CD4-positive, alpha-beta T cell (primary cell): ENCODE data around the gene RASGRF2. TPM values are rescaled to one million over a fixed set of nuclear protein-coding genes. Genes with fewer than 3 reads are reported as not detected.

Source experiments
- ATAC-seq: fragments of 200-7000 bp; cut with Tn5 transposase; one replicate; pipeline ENCODE4 v1.10.0; 2022; ENCODE audit warnings: mild to moderate bottlenecking; ENCODE audit not compliant: poor library complexity
- CTCF ChIA-PET: fragments of 350-600 bp; sonication (Branson Sonifier 250); formaldehyde crosslinking; loops from one replicate; lab custom pipeline; 2021; ENCODE audit warnings: antibody characterized with exemption, inconsistent platforms; lab: Charles Lee
- POLR2A ChIA-PET: fragments of 350-600 bp; sonication (Branson Sonifier 250); formaldehyde crosslinking; loops from one replicate; lab custom pipeline; 2021; ENCODE audit warnings: antibody characterized with exemption, inconsistent platforms; lab: Charles Lee
- DNase-seq, 14 experiments: peaks; one replicate each; pipeline ENCODE4 v3.0.0-alpha.2; 2013 to 2020; ENCODE audit warnings: mixed read lengths in 2 of 14
- H3K27ac ChIP-seq, 2 donors: one replicate each; pipeline versions ENCODE4 v1.5.1 to v1.7.0; 2013; ENCODE audit warnings: low read length in 2 of 2, low read depth in 1 of 2, mild to moderate bottlenecking in 1 of 2
- H3K27me3 ChIP-seq, 2 experiments: 1 replicate in 1 of 2; 2 replicates in 1 of 2; pipeline versions ENCODE4 v1.6.1 to v1.7.0; 2013; ENCODE audit warnings: low read length in 2 of 2, control low read depth in 1 of 2, mild to moderate bottlenecking in 1 of 2, moderate library complexity in 1 of 2; ENCODE audit not compliant: insufficient read depth in 2 of 2, control insufficient read depth in 1 of 2
- H3K36me3 ChIP-seq: one replicate; pipeline ENCODE4 v1.6.1; 2013; ENCODE audit warnings: low read length, control low read depth; ENCODE audit not compliant: insufficient read depth
- H3K4me1 ChIP-seq: one replicate; pipeline ENCODE4 v1.6.1; 2013; ENCODE audit warnings: low read length, control low read depth; ENCODE audit not compliant: insufficient read depth
- H3K4me3 ChIP-seq: one replicate; pipeline ENCODE4 v1.5.1; 2013; ENCODE audit warnings: mild to moderate bottlenecking, low read length, moderate library complexity
- H3K9me3 ChIP-seq, 2 experiments: 1 replicate in 1 of 2; 2 replicates in 1 of 2; pipeline versions ENCODE4 v1.6.1 to v1.7.0; 2013; ENCODE audit warnings: low read length in 2 of 2, mild to moderate bottlenecking in 2 of 2, control low read depth in 1 of 2, moderate library complexity in 1 of 2; ENCODE audit not compliant: control insufficient read depth in 1 of 2, insufficient read depth in 1 of 2
- H3K27ac Mint-ChIP-seq: one replicate; pipeline ENCODE4 v1.8.0; 2020; ENCODE audit warnings: mixed read lengths
- H3K27me3 Mint-ChIP-seq: one replicate; pipeline ENCODE4 v1.8.0; 2021; ENCODE audit warnings: mixed read lengths
- H3K36me3 Mint-ChIP-seq: one replicate; pipeline ENCODE4 v1.8.0; 2021; ENCODE audit warnings: low read depth, mixed read lengths
- H3K4me1 Mint-ChIP-seq: one replicate; pipeline ENCODE4 v1.8.0; 2021; ENCODE audit warnings: low read depth, mixed read lengths
- H3K4me3 Mint-ChIP-seq: one replicate; pipeline ENCODE4 v1.8.0; 2020; ENCODE audit warnings: mild to moderate bottlenecking, mixed read lengths
- H3K9me3 Mint-ChIP-seq: one replicate; pipeline ENCODE4 v1.8.0; 2020; ENCODE audit warnings: mixed read lengths
- CTCF ChIP-seq: fragments of 200-600 bp; IDR thresholded peaks from one replicate; pipeline ENCODE4 v1.8.0; 2022; ENCODE audit warnings: antibody characterized with exemption, mild to moderate bottlenecking
- intact Hi-C, 2 experiments: fragments of 100-400 bp; cut with DNase I in 1 of 2; cut with micrococcal nuclease in 1 of 2; formaldehyde crosslinking; loops; one replicate each; pipeline versions ENCODE4 v1.15.1 to v1.9.0; 2023 to 2025; cut with DNase I, micrococcal nuclease
- total RNA-seq, 174 experiments: library from RNA in 2 of 174; stranded (reverse) in 2 of 174; gene quantifications; one replicate each; pipeline ENCODE4 v1.2.3 and lab custom pipeline; 2021 to 2026

RASGRF2 gene
- total RNA-seq, 2 experiments from 2014 or later, result 21.9 to 24.9 TPM

- Histone ChIP-seq H3K4me3 (no peak overlapping the region), H3K27ac (no peak overlapping the region), H3K4me1 (no peaks in the 10 kb centered on the region), H3K36me3 (peaks cover 68% of the 10 kb centered on the region), H3K27me3 (no peaks in the 10 kb centered on the region), H3K9me3 (no peaks in the 10 kb centered on the region)
- H3K27ac Mint-ChIP-seq, result no peak overlapping the region
- peaks cover 91% of the 10 kb centered on the region for H3K36me3 Mint-ChIP-seq
- H3K4me3 Mint-ChIP-seq, result no peak overlapping the region
- CTCF ChIA-PET, result no interaction called here
- H3K27me3 Mint-ChIP-seq, result no peaks in the 10 kb centered on the region
- H3K4me1 Mint-ChIP-seq, result peaks cover 22% of the 10 kb centered on the region
- POLR2A ChIA-PET, result no interaction called here
- DNase-seq (no peak), ATAC-seq (no peak)
- TF ChIP-seq CTCF, result no peak
- intact Hi-C loops, result no loop called here
- no peaks in the 10 kb centered on the region for H3K9me3 Mint-ChIP-seq
Measured at GRCh38 chr5:81125959-81126358, 165.8 kb downstream of the RASGRF2 start.

DNA sequence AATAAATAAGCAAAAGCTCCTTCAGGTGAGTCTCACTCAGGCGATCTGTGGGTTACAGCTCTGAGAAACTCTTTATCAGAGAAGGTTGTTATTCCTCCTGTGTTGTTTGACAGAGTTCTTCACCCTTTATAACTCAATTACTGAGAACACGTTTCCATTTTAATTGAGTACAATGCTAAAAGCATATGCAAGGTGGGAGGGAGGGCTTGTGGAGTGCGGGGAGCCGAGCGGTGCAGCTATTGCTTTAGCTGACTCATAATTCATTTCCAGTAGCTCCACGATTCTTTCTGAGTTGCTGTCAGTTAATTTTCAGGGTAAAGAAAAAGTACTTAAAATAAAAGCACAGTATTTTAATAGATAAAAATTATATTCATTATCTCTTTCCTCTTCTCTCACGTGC is 168.3 kb downstream of the RASGRF2 start:
- Mint-ChIP-seq H3K4me3 (no peak overlapping the region), H3K27ac (no peak overlapping the region), H3K4me1 (peaks cover 4% of the 10 kb centered on the region), H3K36me3 (peaks cover 84% of the 10 kb centered on the region), H3K27me3 (no peaks in the 10 kb centered on the region), H3K9me3 (no peaks in the 10 kb centered on the region)
- Histone ChIP-seq H3K4me3 (no peak overlapping the region), H3K9me3 (no peaks in the 10 kb centered on the region), H3K27me3 (no peaks in the 10 kb centered on the region), H3K36me3 (peaks cover 61% of the 10 kb centered on the region), H3K27ac (no peak overlapping the region), H3K4me1 (no peaks in the 10 kb centered on the region)
- no peak for ATAC-seq
- no peak for DNase-seq
- CTCF ChIA-PET, result interaction anchor here (1.2 kb wide), 1 partner anchor 20 kb away, joined by 3 read pairs; no protein-coding TSS in a partner anchor
- intact Hi-C loops, result no loop called here
- no peak for TF ChIP-seq CTCF
- POLR2A ChIA-PET, result no interaction called here

DNA sequence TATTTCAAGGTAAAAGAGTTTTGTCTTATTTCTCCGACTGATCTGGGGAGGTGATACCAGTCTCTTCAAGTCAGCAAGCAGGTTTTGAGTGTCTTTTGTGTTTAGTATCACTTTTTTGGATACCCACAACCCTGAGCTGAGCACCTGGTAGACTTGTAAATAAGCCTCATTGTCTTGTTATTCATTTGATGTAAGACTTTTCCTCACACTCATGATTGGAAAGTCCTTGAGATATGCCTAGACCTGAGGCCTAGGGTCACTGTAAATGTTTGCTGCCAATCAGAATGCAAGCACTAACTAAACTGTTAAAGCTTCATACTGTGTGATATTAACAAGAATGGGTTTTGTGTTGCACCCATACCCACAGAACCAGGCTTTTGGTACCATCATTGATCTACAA is 172.2 kb downstream of the RASGRF2 start:
- POLR2A ChIA-PET, result no interaction called here
- H3K4me3 Mint-ChIP-seq, result no peak overlapping the region
- H3K4me1 Mint-ChIP-seq, result peaks cover 4% of the 10 kb centered on the region
- intact Hi-C loops, result no loop called here
- Histone ChIP-seq H3K36me3 (peaks cover 24% of the 10 kb centered on the region), H3K27ac (no peak overlapping the region), H3K4me3 (no peak overlapping the region), H3K9me3 (no peaks in the 10 kb centered on the region), H3K27me3 (no peaks in the 10 kb centered on the region), H3K4me1 (no peaks in the 10 kb centered on the region)
- no peaks in the 10 kb centered on the region for H3K27me3 Mint-ChIP-seq
- no peak for DNase-seq
- CTCF ChIA-PET, result no interaction called here
- ATAC-seq, result no peak
- peaks cover 88% of the 10 kb centered on the region for H3K36me3 Mint-ChIP-seq
- no peak for TF ChIP-seq CTCF
- H3K27ac Mint-ChIP-seq, result no peak overlapping the region
- no peaks in the 10 kb centered on the region for H3K9me3 Mint-ChIP-seq
